ENCODE results near the gene TIRAP.

Gene TIRAP

DNA sequence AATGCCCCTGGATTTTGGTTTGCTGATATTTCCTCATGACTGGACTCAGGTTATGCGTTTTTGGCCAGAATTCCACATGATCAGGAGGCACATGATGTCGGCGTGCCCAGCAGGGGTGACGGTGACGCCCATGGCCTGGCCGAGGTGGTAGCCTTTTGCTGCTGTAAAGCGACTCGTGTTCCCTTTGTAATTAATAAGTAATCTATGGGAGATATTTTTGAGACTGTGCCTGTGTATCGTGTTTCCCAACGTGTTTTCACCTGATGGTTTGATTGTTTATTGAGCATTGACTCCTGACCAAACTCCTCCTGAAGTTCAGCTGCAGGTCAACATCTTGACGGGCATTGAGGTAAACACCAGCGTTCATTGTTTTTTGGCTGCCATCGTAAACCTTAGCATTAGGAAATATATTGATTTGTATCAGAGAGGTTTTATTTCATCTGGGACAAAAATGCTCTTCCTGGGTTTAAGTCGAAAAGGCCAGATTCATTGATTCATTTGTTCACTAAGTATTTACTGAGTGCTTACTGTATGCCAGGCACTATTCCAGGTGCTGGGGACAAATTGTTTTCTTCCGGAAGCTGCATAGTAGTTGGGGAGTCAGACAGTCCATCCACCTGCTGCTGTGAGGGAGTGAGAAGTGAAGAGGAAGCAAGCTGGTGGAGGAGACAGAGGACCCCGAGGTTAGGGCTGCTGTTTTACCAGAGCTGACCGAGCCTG is 44.5 kb downstream of the TIRAP start:
- no peak for DNase-seq

- DNase-seq: no peak
Measured at GRCh38 chr11:126328001-126328390, 45.1 kb downstream of the TIRAP start.

DNA sequence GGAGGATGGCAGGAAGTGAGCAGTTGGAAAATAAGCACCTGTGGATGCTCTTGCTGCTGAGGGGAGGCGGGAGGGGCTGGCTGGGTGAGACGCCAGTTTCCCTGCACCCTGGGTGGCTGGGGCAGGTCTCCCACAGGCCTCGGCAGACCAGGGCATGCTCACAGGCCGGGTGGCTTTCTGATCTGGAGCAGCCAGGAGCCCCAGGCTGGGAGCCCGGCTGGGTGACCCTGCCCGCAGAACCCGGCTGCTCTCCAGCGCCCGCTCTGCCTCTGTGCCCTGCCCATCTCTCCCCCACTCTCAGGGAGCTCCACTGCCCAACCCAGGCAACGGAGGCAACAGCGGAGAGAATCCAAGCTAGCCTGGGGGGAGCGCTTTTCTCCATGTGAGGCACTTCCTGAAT is 45.6 kb downstream of the TIRAP start:
- DNase-seq: no peak

DNA sequence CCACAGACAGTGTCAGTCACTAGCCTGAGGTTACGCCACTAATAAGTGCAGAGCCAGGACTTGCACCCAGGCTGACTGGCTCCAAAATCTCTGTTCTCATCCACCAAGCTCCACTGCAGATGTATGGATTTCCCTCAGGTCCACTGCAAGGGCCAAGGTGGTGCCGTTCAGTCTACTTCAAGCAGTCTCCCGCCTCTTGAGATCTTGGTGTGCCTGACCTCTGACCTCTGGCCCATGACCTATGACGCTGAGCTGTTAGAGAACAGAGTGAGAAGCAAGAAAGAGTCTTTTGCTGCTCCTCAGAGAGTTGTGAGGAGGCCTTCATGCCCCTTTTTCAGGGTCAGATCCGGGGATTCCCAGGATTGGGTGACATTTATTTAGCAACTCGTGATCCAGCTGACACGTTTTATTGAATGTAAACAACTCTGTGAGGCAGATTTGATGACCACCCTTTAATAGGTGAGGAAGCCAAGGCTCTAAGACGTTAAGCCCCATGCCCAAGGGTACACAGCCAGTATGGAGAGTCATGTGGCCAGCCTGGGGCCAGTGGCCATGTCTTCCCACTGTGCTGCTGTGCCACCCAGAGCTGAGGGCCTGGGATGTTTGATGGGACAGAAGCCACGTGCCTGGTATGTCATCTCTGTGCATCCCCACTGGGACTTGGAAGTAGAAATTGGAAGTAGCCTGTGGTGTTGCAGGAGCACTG is 46.2 kb downstream of the TIRAP start:
- DNase-seq: no peak

DNA sequence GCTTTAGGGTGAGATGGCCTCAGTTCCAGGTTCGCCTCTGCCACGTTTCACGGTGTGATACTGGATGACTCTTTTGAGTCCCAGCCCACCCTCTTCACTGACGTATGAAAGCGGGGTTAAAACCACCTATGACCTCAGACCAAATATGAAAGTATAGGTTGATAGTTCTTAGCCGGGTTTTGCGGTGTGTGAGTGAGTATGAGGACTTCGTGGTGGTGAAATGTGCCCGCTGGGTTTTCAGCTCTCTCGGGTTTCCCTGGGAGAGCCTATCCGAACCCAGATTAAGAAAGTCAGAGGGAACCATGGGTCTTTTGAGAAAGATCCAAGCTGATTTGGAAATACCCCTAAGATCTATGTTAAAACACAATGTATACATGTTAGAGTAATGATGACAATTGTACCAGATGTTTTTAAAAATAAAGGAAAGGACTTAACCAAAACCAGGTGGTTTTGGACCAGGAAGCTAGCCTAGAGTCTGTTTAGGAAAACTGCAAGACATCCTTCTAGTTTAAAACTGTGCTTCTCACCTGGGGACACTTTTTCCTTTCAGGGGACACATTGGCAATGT is 46.8 kb downstream of the TIRAP start:
- no peak for DNase-seq

DNA sequence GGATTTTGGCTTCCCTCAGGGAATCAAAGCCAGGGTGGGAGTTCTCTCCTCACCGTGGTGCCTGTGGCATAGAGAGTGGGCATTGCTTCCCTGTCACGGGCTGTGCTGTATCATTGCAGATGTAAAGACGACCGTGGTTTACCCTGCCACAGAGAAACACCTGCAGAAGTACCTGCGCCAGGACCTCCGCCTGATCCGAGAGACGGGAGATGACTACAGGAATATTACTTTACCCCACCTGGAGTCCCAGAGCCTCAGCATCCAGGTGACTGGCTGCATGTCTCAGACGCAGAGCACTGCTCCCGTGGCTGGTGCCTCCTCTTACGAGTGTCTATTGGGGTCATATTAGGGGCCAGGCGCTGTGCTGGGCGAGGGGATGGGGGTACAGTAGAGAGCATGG is 48.4 kb downstream of the TIRAP start:
- DNase-seq: no peak

DNA sequence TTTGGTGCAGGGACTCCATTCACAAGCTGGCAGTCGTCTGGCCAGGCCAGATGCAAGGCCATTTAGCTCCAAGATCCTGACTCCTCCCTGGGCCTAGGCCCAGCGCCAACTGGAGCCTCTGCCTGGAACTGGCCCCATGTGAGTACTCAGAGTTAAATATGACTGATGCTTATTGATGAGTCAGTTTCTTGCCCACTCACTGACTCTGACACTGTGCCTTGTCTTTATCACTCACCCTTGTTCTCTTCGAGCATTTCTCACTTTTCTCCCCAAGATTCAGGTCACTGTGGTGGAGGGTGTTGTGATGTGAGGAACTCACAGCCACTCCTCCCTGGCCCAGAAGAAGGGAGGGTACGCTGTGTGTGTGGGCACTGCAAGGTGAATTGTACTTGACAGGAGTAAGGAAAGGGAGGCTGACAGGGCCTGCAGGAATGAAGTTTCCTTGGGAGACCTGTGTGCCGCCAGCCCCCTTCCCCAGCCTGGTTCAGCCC is 49.4 kb downstream of the TIRAP start:
- peak; percentile 83 for DNase-seq

GRCh38 chr11:126333142-126333541 is 50.2 kb downstream of the TIRAP start:
- DNase-seq: no peak

DNA sequence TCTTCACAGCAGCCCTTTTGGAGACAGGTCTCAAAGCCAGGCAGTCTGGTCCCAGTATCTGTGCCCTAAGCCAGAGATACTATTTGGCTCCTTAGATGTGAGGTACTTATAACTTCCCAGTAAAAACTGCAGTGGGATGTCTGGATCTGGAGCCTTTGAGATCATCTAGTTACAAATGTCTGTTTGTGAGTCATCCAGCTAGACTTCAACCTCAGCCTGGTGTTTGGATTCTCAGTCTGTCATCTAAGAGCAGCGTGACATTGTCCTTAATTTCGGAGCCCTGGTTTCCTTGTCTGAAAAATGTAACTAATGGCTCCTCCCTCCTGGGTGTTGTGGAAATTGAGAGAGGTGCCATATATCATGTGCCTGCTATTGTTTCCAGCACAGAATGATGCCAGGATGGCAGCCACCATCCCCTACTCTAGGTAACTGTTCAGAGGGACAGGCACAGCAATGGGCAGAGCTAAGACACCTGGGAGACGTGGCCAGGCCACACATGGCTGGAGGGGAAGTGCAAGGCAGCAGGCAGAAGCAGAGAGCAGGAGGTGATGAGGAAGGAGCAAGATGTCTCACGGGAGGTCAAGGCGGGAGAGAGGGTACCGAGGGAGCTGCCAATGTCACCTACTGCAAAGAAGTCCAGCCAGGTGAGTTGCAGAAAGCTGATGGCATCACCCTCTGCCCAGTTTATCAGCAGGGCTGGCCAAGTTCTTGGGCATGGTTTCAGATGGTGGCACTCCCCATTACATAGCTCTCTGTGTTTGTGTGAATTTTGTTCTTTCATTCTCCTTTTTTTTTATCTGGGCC is 52.0 kb downstream of the TIRAP start:
- DNase-seq: peak; percentile 63

- no peak for DNase-seq
Measured at GRCh38 chr11:126335463-126335760, 52.5 kb downstream of the TIRAP start.

GRCh38 chr11:126336138-126336541 is 53.2 kb downstream of the TIRAP start:
- no peak for DNase-seq

DNA sequence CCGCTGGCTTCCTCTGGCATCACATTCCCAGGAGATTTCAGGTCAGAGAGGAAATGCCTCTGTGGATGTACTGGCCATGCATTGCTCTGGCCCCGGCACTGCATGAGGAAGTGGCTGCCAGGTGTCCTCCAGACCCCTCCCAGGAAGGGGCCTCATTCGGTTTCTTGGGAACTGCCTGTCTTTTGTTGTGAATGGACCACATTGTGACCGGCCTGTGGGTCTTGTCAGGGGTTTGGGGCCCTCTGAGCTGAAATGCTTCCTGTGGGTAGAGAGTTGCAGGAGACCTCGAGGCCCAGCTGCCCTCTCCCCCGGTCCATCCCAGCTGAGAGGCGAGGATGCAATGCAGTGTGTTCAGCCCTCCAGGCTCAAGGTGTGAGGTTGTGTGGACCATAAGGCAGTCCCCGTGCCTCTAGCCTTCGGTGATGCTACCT is 53.8 kb downstream of the TIRAP start:
- no peak for DNase-seq

DNA sequence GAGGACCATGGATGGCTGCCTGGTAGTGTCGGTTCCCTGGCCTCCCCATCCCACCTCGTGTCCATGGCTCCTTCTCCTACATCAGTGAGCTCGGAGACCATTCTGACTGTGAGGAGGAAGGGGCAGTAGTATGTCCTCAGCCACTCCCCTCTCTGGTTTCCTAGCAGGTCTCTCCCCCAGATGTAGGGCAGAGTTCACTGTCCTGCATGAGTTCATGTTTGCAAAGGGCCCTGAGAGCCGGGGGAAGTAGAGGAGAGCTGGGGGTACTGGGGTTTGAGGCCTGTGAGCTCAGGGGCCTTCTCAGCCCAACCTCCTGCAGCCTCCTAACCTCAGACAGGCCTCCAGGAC is 54.2 kb downstream of the TIRAP start:
- no peak for DNase-seq

DNA sequence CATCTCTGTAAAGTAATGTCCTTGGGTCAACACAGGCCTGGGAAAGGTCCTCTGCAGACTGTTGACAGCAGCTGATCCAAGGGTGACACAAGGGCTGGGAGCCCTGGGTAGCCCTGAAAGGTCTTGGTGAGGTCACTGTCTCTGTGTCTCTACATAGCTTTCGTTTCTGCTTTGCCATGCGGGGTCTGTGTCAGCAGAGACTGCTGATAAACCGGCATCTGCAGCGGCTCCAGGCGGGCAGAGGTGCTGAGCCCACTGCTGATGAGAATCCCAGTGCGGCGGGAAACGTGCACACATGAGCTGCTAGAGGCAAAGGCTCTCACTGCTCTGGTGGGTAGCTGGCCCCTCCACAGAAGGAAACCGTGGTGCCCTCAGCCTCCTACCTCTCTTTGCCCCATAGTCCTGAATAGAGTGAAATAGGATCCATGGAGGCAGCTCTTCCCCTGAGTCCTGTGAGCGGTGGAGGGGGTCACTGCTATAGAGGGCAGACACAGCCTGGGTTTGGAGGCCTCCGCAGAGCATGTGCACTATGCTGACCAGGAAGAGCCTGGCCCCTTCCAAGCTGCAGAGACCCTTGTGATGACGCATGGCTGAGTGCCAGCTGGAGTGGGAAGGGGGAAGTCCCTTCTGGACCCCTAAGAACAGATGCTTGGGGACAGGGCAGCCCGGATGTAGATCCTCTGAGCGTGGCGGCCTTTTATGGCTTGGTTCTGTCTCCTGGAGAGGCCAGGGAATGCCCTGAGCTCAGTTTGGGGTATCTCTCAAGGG is 54.8 kb downstream of the TIRAP start:
- DNase-seq: no peak

GRCh38 chr11:126338346-126339055 is 55.6 kb downstream of the TIRAP start:
- DNase-seq: no peak

DNA sequence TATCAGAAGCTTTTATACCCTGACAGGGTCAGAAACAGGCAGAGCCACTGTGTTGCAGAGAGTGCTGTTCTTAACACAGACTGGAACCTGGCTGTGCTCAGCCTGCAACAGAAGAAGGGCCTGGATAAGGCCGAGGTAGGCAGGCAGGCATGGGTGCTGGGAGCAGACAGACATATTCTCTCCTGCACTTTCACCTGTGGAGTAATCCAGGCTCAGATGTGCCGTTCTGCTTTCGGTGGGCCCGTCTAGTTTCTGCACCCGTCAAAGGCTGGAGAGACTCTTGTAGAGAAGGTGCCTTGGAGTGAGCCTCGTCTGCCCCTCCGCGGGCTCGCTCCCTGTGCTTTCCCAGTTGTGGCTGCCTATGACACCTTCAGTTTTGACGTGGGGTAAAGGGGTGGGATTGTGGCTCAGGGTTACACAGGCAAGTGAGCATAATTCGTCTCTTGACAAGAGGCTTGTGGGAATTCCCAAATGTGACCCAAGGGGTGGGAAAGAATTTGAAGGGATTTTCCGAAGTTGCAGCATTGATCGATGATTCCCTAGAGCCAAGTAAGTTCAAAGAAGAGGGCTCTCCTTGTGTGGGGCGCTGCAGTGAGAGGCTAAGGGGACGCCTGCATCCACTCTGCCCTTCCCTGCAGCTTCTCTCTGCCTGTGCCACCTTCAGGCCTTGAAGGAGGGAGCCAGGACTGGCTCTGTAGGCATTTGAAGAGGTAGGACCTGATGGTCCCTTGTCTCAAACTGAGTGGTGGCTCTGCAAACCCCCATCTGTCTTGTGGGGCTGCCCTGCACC is 56.4 kb downstream of the TIRAP start:
- DNase-seq: no peak

GRCh38 chr11:126339863-126340434 is 57.1 kb downstream of the TIRAP start:
- DNase-seq: no peak

DNA sequence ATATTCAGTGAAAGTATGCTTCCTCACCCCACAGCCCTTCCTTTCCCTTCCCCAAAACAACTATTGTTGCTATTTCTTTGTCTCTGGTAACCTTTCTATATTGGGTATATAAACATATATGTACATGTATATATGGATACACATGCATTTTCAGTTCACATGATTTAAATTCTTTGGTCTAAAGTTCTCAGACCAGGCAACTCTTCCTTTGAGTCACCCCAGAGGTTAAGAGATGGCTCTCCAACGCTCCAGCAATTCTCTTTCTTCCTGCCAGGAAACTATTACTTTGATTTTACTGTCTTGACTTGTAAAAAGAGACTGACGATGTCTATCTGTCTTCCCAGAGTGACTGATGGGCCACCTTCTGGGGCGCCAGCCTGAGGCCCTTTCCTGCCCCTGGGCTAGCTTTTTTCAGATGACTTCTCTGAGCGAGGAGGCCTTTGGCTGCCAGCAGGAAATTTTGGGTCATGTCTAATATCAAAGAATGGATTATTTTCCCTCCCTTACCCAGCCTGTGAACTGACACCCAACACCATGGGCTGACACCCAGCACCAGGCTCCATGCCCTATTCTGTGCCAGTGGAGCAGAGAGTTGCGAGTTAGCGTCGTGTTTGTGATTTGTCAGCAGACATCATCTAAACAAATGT is 58.2 kb downstream of the TIRAP start:
- no peak for DNase-seq

DNA sequence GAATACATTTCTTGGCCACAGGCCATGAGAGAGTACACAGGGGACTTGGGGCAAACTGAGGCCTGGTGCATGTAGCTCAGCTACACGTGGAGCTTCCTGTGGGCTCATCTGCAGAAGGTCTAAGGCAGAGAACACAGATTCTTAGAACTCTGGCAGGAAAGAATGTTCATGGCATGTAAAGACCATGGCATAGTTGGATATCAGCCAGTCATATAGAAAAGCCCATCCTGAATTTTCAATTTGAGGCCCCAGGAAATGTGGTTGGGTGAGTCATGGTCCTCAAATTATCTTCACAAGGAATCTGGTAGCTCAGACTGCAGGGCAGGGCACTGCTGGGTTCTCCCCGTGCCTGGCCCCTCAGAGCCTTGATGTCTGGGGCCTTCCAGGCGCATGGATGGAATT is 58.9 kb downstream of the TIRAP start:
- peak; percentile 97 for DNase-seq

DNA sequence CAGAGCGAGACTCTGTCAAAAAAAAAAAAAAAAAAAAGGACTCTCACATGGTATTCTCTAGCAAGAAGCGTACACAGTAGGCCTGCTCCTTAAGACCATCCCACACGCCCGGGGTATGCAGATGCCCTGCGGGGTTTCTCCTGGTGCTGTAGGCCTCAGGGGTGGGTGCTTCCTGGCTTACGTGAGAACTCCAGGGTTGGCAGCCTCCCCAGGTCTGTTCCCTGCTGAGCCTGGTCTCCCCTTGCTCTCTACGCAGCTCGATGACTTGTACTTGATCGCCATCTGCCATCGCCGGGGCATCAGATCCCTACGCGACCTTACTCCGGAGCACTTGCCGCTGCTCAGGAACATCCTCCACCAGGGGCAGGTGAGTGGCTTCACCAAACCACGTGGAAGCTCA is 60.2 kb downstream of the TIRAP start:
- DNase-seq: no peak

Measured in fibroblast of skin of right quadriceps (primary cell).